Measurements from ENCODE around the gene C18orf32. TPM values are rescaled to one million over a fixed set of nuclear protein-coding genes. Genes with fewer than 3 reads are reported as not detected.
"Not testable (repeated sequence)": the region's sequence is repeated elsewhere in the genome, so short reads cannot be mapped to it uniquely, and the experiment has no call there.

The C18orf32 gene
- polyA plus RNA-seq, 3 donors, result 24.4 to 30.0 (median 29.2) TPM

GRCh38 chr18:49512876-49513275 lies 25.8 kb upstream of the C18orf32 start:
- DNase-seq, result not testable (repeated sequence)

GRCh38 chr18:49510393-49511115 lies 23.5 kb upstream of the C18orf32 start:
- peak; percentile 38 for DNase-seq

GRCh38 chr18:49506438-49506837 lies 19.4 kb upstream of the C18orf32 start:
- not testable (repeated sequence) for DNase-seq

GRCh38 chr18:49503931-49504330 lies 16.9 kb upstream of the C18orf32 start:
- peak; percentile 17 for DNase-seq

- DNase-seq, result peak; percentile 54
Measured at GRCh38 chr18:49500201-49500921, 13.3 kb upstream of the C18orf32 start.

GRCh38 chr18:49499046-49499637 lies 12.1 kb upstream of the C18orf32 start:
- DNase-seq, result no peak

- DNase-seq, result no peak
Measured at GRCh38 chr18:49495480-49495879, 8.4 kb upstream of the C18orf32 start.

GRCh38 chr18:49495076-49495475 lies 8.0 kb upstream of the C18orf32 start:
- no peak for DNase-seq

- no peak for DNase-seq
Measured at GRCh38 chr18:49494660-49495059, 7.6 kb upstream of the C18orf32 start.

- DNase-seq, result no peak
Measured at GRCh38 chr18:49492694-49493033, 5.6 kb upstream of the C18orf32 start.

GRCh38 chr18:49491857-49492693 lies 5.0 kb upstream of the C18orf32 start, which contains the start of gene RPL17:
Gene RPL17 (minus strand): TSS chr18:49492465.
- DNase-seq, result peak; percentile 99

GRCh38 chr18:49491534-49491856 lies 4.5 kb upstream of the C18orf32 start:
- no peak for DNase-seq

GRCh38 chr18:49490246-49490762 lies 3.3 kb upstream of the C18orf32 start:
- DNase-seq, result no peak

GRCh38 chr18:49487711-49488310 lies 777 bp upstream of the C18orf32 start:
- DNase-seq, result no peak

- DNase-seq, result no peak
Measured at GRCh38 chr18:49486606-49486952, 455 bp downstream of the C18orf32 start.

GRCh38 chr18:49486134-49486533 lies 900 bp downstream of the C18orf32 start:
- no peak for DNase-seq

GRCh38 chr18:49483198-49483597 lies 3.8 kb downstream of the C18orf32 start:
- DNase-seq, result no peak

GRCh38 chr18:49481907-49482306 lies 5.1 kb downstream of the C18orf32 start:
- no peak for DNase-seq

- DNase-seq, result no peak
Measured at GRCh38 chr18:49481317-49481716, 5.7 kb downstream of the C18orf32 start.

- no peak for DNase-seq
Measured at GRCh38 chr18:49479381-49480137, 7.5 kb downstream of the C18orf32 start.

Data from renal pelvis (tissue), 4 donors.